NCI-H1105 (cell line): ENCODE results near the gene MYLK.

Experiments used
- DNase-seq: peaks from one replicate; lab custom pipeline; 2025; lab: John Stamatoyannopoulos, UW

MYLK gene

DNA sequence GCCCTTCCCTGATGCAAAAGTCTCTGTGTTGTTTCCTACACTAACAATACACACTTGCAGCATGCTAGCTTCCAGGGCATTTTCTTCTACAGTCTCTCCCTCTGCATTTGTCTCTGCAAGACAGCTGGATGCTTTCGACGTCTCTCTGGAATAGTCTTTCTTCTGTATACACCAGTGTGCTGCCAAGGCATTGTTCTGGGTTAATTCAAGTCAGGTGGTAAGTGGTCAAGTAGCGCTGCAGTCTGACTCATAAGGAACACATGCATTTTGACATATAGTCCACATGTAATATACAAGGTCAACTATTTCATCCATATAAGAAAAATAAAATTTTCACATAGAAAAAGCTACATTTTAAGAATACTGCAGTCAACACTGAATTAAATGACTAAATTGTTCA lies 92.7 kb downstream of the MYLK start:
- no peak for DNase-seq

DNA sequence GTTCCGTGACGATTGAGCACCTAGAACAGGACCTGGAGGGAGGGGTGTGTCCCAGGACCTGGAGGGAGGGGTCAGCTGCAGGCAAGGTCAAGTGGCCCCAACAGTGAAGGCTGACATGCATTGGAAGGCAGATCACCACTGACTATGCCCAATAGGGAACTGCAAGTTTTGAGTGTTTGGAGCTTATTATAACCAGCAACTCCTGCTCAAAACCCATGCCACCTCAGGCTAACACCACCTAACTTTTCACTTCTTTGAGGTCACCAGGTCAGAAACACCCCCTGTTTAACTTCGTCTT lies 93.1 kb downstream of the MYLK start:
- DNase-seq, result no peak

DNA sequence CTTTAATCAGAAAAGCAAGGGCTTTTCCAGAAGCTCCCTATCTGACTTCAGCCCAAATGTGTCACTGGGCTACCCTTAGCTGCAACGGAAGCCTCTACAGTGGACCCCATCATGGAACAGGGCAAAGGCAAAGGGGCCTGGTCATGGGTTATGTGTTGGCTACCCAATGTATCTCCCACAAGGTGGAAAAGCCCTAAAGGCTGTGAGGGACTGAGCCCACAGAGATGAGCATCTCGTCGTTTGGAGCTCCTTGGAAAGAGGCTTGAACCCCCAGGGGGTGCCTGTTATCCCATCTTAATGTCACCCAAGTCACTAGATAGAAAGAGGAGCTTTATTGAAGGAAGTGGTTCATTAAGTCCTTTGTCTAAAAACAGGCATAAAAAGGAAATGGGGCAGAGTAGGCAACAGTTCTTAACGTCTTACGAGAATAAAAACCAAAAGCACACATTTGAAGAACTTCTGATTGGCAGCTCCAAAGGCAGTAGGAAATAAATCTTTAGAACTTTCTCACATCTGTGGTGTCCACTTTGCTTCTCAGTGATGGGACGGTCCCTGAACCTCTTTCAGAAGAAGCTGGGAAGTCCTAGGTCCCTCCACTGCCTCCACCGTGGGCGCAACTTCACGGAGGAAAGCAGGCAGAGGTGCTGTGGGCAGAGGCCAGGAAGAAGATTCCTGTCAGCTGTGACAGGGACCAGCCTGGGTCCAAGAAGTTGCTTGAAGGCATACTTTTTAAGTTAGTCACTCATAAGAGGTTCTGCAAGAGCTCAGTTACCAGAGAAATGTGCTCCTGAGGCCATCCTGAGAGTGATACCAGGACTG lies 93.7 kb downstream of the MYLK start:
- DNase-seq, result no peak

DNA sequence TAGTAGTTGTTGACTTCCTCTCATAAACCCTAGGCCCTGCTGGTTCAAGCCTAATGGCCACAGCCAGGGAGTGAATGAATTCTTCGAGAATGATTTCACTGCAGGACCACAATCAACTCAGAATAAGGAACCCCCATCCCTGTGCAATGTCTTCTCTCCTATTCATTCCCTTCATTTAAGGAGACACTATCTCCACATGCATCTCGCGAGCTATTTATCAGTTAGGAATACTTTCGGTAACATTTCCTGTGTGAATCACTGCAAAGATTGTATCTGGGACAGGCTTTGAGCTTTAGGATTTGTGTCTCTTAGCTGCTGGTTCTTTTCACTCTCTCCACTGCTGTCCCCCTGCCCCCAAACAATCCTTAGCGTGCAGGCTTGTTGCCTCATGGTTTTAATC lies 94.4 kb downstream of the MYLK start:
- no peak for DNase-seq

DNA sequence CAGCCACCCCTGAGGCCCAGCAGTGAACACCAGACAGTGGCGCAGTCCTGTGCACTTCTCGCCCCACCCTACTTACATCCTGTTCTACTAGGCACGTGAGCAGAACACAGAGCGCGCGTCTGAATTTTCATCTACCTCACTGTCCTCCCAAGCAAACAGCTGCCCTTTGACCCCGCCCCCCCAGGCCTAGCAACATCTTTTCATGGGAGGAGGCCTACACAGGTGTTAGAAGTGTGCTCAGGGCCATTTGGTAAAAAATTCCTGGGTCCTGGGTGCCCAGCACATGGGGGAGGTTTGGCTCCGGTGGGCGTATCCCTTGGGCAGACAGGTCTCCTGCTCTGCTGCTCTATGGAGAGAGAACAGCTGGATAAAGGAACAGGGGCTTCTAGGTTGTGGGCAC lies 95.0 kb downstream of the MYLK start:
- no peak for DNase-seq

DNA sequence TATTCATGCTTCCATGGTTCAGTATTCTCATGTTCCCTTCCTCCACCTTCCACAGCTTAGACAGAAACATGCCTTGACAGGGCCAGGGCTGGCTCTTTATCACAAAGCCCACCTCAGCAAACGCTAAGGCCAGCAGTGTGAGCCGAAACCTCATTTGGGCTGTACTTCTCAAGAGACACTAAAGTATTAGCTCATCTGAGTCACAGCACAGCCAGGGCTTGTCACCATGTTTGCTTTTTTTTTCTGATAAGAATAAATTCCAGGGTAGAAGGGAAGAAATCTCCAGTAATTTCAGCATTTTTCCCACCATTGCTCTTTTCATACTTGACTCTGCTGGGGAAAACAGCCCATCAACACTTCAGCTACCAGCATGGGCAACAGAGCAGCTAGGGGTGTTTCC lies 95.4 kb downstream of the MYLK start:
- DNase-seq, result no peak

DNA sequence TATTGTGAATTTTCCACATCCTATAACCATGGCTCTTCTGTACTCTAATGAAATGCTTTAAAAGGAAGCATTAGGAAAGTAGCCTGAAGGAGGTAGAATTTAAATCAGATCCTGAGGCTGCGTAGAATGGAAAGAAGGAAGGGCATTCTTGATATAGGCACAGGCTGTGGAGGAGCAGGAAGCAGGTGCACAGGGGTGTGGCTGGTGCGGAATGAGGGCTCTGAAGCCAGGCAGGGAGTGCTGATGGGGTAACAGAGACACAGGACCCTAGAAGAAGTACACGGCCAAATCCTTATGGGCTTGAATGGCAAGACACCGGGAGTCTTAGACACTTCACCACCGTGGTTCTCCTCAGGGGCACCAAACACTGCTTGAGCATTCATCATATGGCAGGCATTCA lies 97.0 kb downstream of the MYLK start:
- no peak for DNase-seq

DNA sequence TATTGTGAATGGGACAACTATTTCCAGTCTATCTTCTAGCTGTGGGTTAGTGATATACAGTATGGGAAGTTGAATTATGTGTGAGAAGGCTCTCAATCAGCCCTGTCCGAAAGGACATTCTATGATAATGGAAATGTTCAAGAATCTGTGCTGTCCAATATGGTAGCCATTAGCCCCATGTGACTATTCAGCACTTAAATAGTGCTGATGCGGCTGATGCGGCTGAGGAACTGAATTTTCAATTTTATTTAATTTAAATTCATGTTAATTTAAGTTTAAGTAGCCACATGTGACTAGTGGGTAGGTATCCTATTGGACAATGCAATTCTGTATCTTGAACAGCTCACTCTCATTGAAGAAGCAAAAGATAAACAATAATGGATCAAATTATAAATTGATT lies 98.5 kb downstream of the MYLK start:
- DNase-seq, result no peak

DNA sequence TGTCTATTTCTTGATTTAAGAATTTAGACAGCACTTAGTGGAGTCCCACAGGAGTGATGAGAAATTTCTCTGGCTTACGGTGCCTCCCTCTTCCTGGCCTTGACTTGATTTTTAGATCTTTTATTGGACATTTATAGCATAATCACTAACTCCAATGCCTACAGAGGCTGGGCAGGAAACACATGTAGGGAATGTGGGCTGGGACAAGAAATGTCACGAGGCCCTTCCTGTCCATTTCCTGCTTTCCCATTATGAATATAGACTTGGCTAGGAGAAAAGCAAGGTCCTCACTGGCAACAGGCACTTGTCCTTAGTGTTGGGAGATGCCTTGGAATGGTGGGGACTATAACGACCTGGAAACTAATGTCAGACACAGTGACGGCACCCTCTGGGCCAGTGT lies 100.3 kb downstream of the MYLK start:
- DNase-seq, result no peak

DNA sequence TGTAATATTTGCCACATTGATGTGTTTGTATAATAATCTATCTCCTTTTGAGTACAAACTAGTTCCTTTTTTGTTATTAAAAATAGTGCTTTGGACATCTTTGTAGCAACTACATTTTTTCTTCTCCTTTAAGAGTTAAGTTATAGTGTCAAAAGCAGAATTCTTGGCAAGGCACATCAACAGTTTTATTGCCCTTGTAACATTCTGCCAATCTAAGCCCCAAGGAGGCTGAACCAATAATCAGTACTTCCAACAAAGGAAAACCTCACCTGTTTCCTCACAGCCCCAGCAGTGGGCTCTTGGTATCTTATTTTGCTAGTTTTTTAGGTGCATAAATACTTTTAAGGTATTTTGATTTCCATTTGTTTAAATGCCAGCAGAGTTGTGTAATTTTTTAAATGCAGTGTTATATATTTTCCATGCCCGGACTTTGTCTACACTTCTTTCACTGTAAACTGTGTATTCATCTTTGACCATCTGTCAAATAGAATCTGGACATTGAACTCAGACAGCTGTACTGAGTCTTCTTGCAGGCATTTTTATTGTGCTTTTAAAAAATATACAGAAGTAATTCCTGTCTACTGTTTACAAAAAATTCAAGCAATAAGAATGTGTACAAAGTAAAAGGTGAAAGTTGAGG lies 101.0 kb downstream of the MYLK start:
- no peak for DNase-seq

DNA sequence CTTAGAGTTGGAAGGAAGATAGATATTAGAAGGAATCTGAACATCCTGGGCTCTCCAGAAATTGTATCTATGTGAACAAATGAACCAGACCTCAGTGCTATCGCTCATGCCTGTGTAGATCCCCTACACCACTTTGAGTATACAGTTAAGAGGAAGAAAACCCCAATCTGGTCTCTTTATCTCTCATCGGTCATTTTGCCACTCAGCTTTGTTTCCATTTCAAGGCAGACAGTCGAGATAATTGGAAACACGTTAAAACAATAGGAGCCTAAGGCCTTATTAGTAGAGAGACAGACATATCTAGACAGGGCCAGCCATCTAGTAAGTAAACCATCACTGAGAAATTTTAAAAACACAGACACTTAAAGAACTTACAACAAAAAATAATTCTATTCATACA lies 101.6 kb downstream of the MYLK start:
- no peak for DNase-seq

DNA sequence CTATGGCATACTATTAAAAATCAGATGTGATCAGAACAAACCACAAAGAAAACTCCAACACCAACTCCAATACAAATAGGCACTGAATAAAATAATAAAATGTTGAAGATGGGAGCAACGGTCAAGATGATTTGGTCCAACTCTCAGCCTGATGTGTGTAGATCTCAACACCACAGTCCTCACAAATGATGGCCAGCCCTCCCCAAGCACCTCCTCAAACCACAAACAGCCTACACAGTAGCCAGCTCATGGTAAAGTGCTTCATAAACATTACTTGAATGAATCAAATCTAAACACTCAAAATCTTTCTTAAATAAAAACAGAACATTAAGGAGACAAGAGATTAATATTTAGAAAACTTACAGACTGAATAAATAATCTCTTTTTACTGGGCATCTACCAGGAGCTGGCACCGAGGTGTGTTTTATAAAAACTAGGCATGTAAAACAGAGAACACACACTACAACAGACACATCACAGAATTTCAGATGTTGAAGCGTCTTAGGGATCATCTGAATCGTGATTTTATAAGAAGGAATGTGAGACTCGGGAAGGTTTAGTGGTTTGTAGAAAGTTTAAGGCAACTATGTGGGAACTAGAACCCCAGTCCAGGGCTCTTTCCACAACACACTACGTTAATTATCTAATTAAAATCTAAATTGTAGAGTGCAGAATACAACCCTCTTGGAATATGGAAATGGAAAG lies 102.4 kb downstream of the MYLK start:
- no peak for DNase-seq

DNA sequence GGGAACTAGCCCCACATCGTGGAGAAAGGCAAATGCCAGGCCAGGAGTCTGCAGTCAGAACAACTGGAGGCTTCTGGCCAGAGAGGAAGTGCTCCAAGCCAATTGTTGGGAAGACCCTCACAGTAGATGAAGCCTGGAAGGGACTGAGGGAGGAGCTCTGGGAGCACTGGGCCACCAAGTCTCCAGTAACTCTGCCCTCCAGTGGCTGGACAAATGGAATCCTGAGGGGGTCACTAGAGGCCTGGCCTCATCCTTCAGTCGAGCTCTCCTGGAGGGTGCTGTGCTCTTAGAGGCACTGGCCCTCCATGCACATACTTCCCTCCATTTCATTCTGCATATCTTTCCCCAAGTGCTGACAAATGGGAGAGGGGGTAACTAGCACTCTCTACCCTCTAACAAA lies 103.0 kb downstream of the MYLK start:
- DNase-seq, result no peak

DNA sequence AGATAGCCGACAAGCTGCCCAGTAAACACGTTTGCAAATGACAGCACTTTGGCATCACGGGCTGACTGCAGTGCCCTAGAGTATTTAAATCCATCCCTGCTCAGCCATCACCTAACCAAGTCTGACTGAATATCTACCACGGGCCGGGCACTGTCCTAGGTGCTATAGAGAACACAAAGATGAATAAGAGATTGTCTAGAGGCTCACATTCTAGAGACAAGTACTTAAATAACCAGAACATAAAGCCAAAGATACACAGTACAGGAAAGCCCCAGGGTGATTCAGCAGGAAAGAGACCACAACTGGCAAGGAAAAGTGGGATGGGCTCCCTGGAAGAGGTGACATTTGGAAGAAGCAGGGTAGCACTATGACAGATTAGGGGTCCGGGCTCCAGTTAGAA lies 103.5 kb downstream of the MYLK start:
- no peak for DNase-seq

DNA sequence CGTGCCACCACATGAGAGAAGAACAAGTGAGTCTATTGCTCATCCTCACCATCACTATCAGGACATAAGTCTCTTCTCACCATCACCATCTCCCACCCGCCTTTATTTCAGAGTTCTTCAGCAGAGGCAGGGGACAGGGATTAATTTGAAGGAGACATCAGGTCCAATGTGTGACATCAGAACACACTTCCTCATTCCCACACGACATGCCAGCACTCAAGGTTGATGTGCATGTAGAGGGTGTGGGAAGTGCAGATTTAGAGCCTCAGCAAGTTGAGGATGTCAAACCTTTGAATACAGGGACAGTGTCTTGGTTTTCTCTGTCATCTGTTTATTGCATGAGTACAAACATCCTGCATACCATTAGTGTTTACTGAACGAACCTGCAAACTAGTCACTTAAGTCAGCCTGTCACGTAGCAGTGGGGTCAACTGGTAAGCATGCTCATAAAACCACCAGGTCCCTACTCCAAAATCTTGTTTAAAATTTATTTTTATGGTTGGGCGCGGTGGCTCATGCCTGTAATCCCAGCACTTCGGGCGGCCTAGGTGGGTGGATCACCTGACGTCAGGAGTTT lies 104.4 kb downstream of the MYLK start:
- DNase-seq, result no peak

DNA sequence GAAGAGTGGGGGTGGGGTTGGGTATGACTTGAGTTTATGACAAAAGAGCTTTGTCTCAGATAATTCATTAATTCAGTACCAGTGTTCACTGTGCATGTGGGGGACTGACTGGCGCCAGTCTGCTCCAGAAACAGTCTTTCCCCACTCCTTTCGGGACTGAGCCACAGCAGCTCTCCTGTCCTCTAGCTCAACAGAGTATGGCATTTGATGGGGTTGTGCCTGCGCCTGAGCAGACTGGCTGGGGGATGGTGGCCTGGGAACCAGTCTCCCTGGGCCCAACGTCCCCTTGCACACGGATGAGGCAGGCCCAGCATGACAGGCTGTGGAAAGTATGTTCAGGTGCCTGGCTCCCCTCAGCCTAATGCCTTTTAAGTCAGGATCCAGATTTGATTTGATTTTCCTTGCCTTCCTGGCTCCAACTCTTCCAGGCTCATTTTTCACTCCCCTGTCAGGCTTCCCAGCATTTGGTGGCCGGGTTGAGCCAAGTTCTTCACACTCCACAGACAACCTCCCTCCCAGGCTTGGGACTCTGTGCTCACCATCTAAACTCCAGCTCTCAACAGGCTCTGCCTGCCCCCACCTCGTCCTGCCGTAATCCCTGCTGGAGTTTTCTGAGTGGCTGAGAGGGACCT lies 105.0 kb downstream of the MYLK start:
- DNase-seq, result no peak

DNA sequence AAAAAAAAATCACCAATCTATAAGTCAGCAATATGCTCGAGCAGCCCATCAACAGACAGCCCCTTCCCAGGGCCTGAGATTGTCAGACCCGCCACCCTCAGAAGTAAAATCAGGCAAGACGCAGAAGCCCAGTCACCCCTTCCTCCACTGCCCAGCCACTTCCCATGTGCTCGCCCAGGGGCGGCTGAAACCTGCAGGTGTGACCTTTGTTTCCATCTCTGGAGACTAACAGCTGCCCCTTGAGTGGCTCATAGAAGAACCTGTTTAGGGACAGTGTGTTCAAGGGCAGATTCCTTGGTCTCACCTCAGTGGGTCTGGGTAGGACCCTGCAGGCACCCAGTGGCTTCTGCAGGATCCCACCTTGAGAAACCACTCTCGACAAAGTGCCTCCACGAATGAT lies 105.6 kb downstream of the MYLK start:
- no peak for DNase-seq

DNA sequence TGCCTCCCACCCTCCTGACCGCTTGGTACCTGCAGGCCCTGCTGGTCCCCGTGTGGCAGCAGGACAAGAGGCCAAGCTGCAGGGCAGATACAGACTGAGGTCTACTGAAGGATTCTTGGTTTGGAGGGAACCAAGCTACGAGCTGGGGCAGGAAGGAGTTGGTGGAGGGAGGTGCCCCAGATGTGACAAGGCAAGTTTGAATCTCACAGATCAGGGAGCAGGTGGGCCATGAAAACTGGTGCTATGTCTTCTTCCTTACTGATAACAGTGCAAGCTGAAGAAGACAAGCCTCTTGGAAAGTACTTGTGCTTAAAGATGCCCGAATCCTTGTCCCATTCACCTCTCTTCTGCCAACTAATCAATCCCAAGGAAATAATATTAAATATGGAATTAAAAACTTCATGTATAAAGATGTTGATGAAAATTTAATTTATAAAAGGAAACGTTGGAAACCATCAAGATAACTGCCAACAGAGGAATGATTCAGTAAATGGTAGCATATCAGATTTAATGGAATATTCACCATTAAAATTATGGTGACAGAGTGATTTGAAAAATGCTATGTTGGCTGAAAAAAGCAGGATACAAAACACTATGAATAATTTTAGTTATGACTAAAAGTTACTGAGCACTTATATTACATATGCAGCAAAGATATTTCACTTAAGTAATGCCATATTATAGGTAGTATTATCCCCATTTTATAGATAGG lies 107.9 kb downstream of the MYLK start:
- DNase-seq, result no peak

DNA sequence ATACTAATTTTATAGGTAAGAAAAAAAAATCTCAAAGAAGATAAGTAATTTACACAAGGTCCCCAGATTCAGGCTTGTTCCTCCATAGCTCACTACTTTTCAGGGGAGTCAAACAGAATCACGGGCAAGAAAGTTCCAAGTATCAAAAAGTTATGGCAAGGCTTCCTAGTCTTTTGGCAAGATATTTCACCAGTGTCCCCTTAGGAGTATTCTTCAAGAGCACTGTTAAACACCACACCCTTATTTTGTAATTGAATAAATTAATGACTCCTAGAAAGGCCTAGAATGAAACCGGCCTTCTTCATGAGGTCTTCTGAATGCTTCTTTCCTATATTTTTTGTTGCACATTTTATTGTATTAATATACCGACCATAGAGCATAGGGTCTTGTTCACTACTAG lies 109.7 kb downstream of the MYLK start:
- no peak for DNase-seq

DNA sequence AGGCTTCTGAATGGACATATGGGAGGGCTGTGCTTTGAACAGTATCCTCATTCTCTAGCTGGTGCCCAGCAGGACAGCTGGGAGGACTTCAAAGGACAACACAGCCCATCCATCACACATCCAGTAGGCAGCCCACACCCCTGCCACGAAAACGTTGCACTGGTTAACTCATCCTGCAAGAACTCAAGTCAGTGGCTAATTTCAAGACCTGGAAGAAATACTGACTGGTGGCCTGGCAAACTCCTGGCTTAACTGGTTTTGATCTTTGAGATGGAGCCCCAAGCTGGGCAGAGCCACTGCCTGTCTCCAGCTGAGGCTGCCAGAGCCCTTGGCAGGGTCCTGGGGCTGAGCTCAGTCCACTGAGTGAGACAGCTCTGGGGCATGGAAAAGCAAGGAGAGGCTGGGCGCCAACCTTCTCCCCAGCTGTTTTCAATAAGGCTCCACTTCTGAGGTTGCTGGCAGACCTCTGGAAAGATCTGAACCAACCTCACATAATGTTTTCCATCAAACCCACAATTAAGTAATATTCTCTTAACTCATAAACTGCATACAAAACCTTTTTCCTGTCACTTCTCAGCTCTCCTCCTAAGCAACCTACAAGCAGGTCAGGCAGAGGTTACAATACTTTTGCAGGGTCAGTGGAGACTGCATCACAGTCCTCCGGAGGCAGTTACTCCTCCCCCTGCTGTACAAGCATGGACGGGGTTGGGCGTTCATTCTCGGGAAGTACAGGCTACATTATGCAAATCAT lies 110.3 kb downstream of the MYLK start:
- no peak for DNase-seq

DNA sequence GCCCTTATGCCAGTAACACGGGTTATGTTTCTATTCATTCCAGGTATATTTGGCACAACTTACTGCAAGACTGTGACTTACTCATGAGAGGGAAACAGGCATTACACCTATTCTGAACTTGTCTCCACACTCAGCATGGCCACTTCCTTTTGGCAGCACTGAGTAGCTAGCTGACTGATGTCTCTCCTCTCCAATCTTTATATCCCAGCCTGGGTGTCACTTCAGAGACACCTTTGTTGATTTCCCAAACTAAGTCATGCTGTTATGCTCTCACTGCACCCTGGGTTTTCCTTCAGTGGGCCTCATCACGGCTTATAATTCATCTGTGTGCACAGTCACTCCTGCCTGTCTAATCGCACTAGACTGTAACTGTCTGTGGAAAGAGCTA lies 114.8 kb downstream of the MYLK start:
- DNase-seq, result no peak
